ENCODE data around the gene HORMAD1. TPM values are rescaled to one million over a fixed set of nuclear protein-coding genes. Genes with fewer than 3 reads are reported as not detected.
"Not testable (repeated sequence)": the region's sequence is repeated elsewhere in the genome, so short reads cannot be mapped to it uniquely, and the experiment has no call there.

HORMAD1 gene
- total RNA-seq, 1 donor from 2014 or later: not detected

DNA sequence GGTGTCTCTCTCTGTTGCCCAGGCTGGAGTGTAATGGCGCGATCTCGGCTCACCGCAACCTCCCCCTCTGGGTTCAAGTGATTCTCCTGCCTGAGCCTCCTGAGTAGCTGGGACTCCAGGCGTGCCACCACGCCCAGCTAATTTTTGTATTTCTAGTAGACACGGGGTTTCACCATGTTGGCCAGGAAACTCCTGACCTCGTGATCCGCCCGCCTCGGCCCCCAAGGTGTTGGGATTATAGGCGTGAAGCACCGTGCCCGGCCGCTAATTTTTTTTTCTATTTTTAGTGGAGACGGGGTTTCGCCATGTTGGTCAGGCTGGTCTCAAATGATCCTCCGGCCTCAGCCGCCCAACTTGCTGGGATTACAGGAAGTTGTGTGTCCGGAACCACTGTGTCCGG, 597 bp downstream of the HORMAD1 start:
- H2AFZ ChIP-seq (ENCODE audit: low read depth, low read length): no peak overlapping the region
- peaks cover 6% of the 10 kb centered on the region for H3K9me3 Mint-ChIP-seq (ENCODE audit: unreplicated experiment)
- no peaks in the 10 kb centered on the region for H3K27me3 ChIP-seq (ENCODE audit: insufficient read depth, low read length)
- no peaks in the 10 kb centered on the region for H3K9me3 ChIP-seq (ENCODE audit: insufficient read depth, low read depth, low read length)
- FAIRE-seq (no peak), DNase-seq (ENCODE audit: low read depth) (no peak)
- no peaks in the 10 kb centered on the region for H4K20me1 ChIP-seq (ENCODE audit: insufficient read depth, low read length)
- H3K4me3 Mint-ChIP-seq (ENCODE audit: unreplicated experiment): no peak overlapping the region
- no peaks in the 10 kb centered on the region for H3K79me2 ChIP-seq (ENCODE audit: insufficient read depth, low read length)
- no peak overlapping the region for H3K9ac ChIP-seq (ENCODE audit: low read length)
- H3K4me1 Mint-ChIP-seq (ENCODE audit: low read depth, unreplicated experiment): no peaks in the 10 kb centered on the region
- no peaks in the 10 kb centered on the region for H3K36me3 ChIP-seq (ENCODE audit: insufficient read depth, low read length)
- no peak for TF ChIP-seq EZH2 (IDR thresholded peaks at IDR 0.05; ENCODE audit: insufficient read depth, low read length)
- TF ChIP-seq, protein P1, sequence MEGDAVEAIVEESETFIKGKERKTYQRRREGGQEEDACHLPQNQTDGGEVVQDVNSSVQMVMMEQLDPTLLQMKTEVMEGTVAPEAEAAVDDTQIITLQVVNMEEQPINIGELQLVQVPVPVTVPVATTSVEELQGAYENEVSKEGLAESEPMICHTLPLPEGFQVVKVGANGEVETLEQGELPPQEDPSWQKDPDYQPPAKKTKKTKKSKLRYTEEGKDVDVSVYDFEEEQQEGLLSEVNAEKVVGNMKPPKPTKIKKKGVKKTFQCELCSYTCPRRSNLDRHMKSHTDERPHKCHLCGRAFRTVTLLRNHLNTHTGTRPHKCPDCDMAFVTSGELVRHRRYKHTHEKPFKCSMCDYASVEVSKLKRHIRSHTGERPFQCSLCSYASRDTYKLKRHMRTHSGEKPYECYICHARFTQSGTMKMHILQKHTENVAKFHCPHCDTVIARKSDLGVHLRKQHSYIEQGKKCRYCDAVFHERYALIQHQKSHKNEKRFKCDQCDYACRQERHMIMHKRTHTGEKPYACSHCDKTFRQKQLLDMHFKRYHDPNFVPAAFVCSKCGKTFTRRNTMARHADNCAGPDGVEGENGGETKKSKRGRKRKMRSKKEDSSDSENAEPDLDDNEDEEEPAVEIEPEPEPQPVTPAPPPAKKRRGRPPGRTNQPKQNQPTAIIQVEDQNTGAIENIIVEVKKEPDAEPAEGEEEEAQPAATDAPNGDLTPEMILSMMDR (IDR thresholded peaks at IDR 0.05; ENCODE audit: insufficient read depth, low read depth, low read length): no peak
- H3K27ac Mint-ChIP-seq (ENCODE audit: unreplicated experiment): no peak overlapping the region
- no peak overlapping the region for H3K4me2 ChIP-seq (ENCODE audit: low read length)
- no peak overlapping the region for H3K4me3 ChIP-seq (ENCODE audit: insufficient read depth, low read depth, low read length)
- H3K4me1 ChIP-seq (ENCODE audit: insufficient read depth, low read length): no peaks in the 10 kb centered on the region
- no peak overlapping the region for H3K27ac ChIP-seq (ENCODE audit: low read depth, low read length)
- H3K36me3 Mint-ChIP-seq (ENCODE audit: low read depth, unreplicated experiment): no peaks in the 10 kb centered on the region
- H3K27me3 Mint-ChIP-seq (ENCODE audit: low read depth, unreplicated experiment): no peaks in the 10 kb centered on the region

DNA sequence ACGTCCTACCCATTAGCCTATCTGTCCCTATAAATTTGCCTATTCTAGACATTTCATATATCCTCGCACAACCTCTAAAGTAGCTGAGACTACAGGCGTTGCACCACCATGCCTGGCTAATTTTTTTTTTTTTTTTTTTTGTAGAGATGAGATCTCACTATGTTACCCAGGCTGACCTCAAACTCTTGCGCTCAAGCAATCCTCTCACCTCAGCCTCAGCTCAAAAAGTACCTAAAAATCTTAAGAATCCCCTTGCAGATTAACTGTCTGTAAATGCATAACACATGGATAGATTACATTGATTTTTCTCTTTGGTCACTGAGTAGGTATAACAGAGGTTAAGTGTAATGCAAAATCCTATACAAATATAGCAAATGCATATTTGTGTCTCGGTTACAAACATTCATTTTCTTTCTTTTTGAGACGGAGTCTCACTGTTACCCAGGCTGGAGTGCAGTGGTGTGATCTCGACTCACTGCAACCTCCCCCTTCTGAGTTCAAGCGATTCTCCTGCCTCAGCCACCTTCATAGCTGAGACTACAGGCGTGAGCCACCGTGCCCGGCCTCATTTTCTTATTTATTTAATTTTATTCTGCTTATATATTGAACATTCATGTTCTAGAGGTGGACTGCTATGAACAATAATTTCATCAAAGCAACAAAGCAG, 2.3 kb downstream of the HORMAD1 start:
- Mint-ChIP-seq H3K27me3 (ENCODE audit: low read depth, unreplicated experiment) (no peaks in the 10 kb centered on the region), H3K27ac (ENCODE audit: unreplicated experiment) (no peak overlapping the region), H3K36me3 (ENCODE audit: low read depth, unreplicated experiment) (no peaks in the 10 kb centered on the region), H3K4me1 (ENCODE audit: low read depth, unreplicated experiment) (no peaks in the 10 kb centered on the region), H3K9me3 (ENCODE audit: unreplicated experiment) (peaks cover 6% of the 10 kb centered on the region), H3K4me3 (ENCODE audit: unreplicated experiment) (no peak overlapping the region)
- no peak overlapping the region for H3K9ac ChIP-seq (ENCODE audit: low read length)
- TF ChIP-seq, protein P1 (IDR thresholded peaks at IDR 0.05; ENCODE audit: insufficient read depth, low read depth, low read length): no peak
- H3K4me3 ChIP-seq (ENCODE audit: insufficient read depth, low read depth, low read length): no peak overlapping the region
- no peak for DNase-seq (ENCODE audit: low read depth)
- H3K36me3 ChIP-seq (ENCODE audit: insufficient read depth, low read length): no peaks in the 10 kb centered on the region
- no peak overlapping the region for H3K4me2 ChIP-seq (ENCODE audit: low read length)
- H3K9me3 ChIP-seq (ENCODE audit: insufficient read depth, low read depth, low read length): no peaks in the 10 kb centered on the region
- no peaks in the 10 kb centered on the region for H4K20me1 ChIP-seq (ENCODE audit: insufficient read depth, low read length)
- no peaks in the 10 kb centered on the region for H3K79me2 ChIP-seq (ENCODE audit: insufficient read depth, low read length)
- H2AFZ ChIP-seq (ENCODE audit: low read depth, low read length): no peak overlapping the region
- no peaks in the 10 kb centered on the region for H3K4me1 ChIP-seq (ENCODE audit: insufficient read depth, low read length)
- H3K27me3 ChIP-seq (ENCODE audit: insufficient read depth, low read length): no peaks in the 10 kb centered on the region
- FAIRE-seq: no peak
- H3K27ac ChIP-seq (ENCODE audit: low read depth, low read length): no peak overlapping the region

DNA sequence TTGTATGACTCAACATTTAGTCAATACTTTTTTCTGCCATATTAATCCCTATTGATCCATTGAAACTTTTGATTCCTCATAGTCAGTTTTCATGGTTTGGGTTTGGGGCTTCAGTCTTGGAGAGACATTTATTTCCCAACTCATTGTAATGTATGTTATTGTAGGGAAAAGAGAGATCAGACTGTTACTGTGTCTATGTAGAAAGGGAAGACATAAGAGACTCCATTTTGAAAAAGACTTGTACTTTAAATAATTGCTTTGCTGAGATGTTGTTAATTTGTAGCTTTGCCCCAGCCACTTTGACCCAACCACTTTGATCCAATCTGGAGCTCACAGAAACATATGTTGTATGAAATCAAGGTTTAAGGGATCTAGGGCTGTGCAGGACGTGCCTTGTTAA, 11.7 kb downstream of the HORMAD1 start:
- H3K9me3 Mint-ChIP-seq (ENCODE audit: unreplicated experiment); FAIRE-seq; H3K4me3 ChIP-seq (ENCODE audit: insufficient read depth, low read depth, low read length): not testable (repeated sequence)

More for the DNA sequence above, 11.7 kb downstream of the HORMAD1 start:
- not testable (repeated sequence) for H3K27me3 ChIP-seq (ENCODE audit: insufficient read depth, low read length); DNase-seq (ENCODE audit: low read depth); H4K20me1 ChIP-seq (ENCODE audit: insufficient read depth, low read length); H3K4me3 Mint-ChIP-seq (ENCODE audit: unreplicated experiment); H3K27ac ChIP-seq (ENCODE audit: low read depth, low read length); H3K36me3 Mint-ChIP-seq (ENCODE audit: low read depth, unreplicated experiment); H3K4me1 Mint-ChIP-seq (ENCODE audit: low read depth, unreplicated experiment); H3K27ac Mint-ChIP-seq (ENCODE audit: unreplicated experiment); H3K36me3 ChIP-seq (ENCODE audit: insufficient read depth, low read length); H3K9me3 ChIP-seq (ENCODE audit: insufficient read depth, low read depth, low read length); H3K4me1 ChIP-seq (ENCODE audit: insufficient read depth, low read length); H3K4me2 ChIP-seq (ENCODE audit: low read length); H3K9ac ChIP-seq (ENCODE audit: low read length); H2AFZ ChIP-seq (ENCODE audit: low read depth, low read length); H3K79me2 ChIP-seq (ENCODE audit: insufficient read depth, low read length); H3K27me3 Mint-ChIP-seq (ENCODE audit: low read depth, unreplicated experiment)
